WTC11 (cell line): ENCODE results near the gene MTNR1B. TPM values are rescaled to one million over a fixed set of nuclear protein-coding genes. Genes with fewer than 3 reads are reported as not detected.

Source experiments
- ATAC-seq: fragments of 200-7000 bp; cut with Tn5 transposase; 2 replicates; pipeline ENCODE4 v1.10.0; 2021; ENCODE audit warnings: mild to moderate bottlenecking, moderate library complexity
- CTCF ChIA-PET: fragments of 300-600 bp; sonication (Branson Sonifier 250); formaldehyde crosslinking; loops from one replicate; lab custom pipeline; 2021; ENCODE audit warnings: antibody characterized with exemption; lab: Charles Lee
- POLR2A ChIA-PET: fragments of 350-600 bp; sonication (Branson Sonifier 250); formaldehyde crosslinking; loops from one replicate; lab custom pipeline; 2021; ENCODE audit warnings: antibody characterized with exemption; lab: Charles Lee
- DNase-seq: peaks from one replicate; pipeline ENCODE4 v3.0.0; 2021; ENCODE audit warnings: low spot score
- H3K27ac Mint-ChIP-seq: 2 replicates; pipeline ENCODE4 v1.8.0; 2021; ENCODE audit warnings: mixed read lengths
- H3K27me3 Mint-ChIP-seq: 2 replicates; pipeline ENCODE4 v1.8.0; 2021; ENCODE audit warnings: low read depth, mild to moderate bottlenecking, moderate library complexity, mixed read lengths
- H3K36me3 Mint-ChIP-seq: 2 replicates; pipeline ENCODE4 v1.8.0; 2021; ENCODE audit warnings: mixed read lengths
- H3K4me1 Mint-ChIP-seq: 2 replicates; pipeline ENCODE4 v1.8.0; 2022; ENCODE audit warnings: mixed read lengths
- H3K4me3 Mint-ChIP-seq: 2 replicates; pipeline ENCODE4 v1.8.0; 2021; ENCODE audit warnings: mild to moderate bottlenecking, moderate library complexity, mixed read lengths
- H3K9me3 Mint-ChIP-seq: 2 replicates; pipeline ENCODE4 v1.8.0; 2021; ENCODE audit warnings: mixed read lengths
- ATF6 ChIP-seq: sonication (generic); formaldehyde crosslinking; IDR thresholded peaks from 2 replicates; pipeline ENCODE4 v1.8.1; 2023; ENCODE audit warnings: mild to moderate bottlenecking, missing genetic modification reagents
- CDX4 ChIP-seq: fragments of 250-450 bp; sonication (Bioruptor Pico); IDR thresholded peaks from 2 replicates; pipeline ENCODE4 v1.9.0; 2021; ENCODE audit warnings: moderate library complexity, mild to moderate bottlenecking, inconsistent platforms, borderline replicate concordance
- CREM ChIP-seq: sonication (generic); formaldehyde crosslinking; IDR thresholded peaks from 2 replicates; pipeline ENCODE4 v1.8.1; 2022; ENCODE audit warnings: mild to moderate bottlenecking, missing genetic modification reagents, moderate library complexity
- EMX1 ChIP-seq: fragments of 250-450 bp; sonication (Bioruptor Pico); IDR thresholded peaks from 2 replicates; pipeline ENCODE4 v1.8.0; 2021; ENCODE audit warnings: mild to moderate bottlenecking
- IRF2 ChIP-seq: sonication (generic); formaldehyde crosslinking; IDR thresholded peaks from 2 replicates; pipeline ENCODE4 v1.8.0; 2022; ENCODE audit warnings: low read depth, missing genetic modification reagents, borderline replicate concordance
- MAX ChIP-seq: sonication (generic); formaldehyde crosslinking; IDR thresholded peaks from 2 replicates; pipeline ENCODE4 v1.8.0; 2022; ENCODE audit warnings: mild to moderate bottlenecking, missing genetic modification reagents
- OVOL2 ChIP-seq: fragments of 250-450 bp; sonication (Bioruptor Pico); IDR thresholded peaks from 2 replicates; pipeline ENCODE4 v1.9.0; 2021; ENCODE audit warnings: mild to moderate bottlenecking, borderline replicate concordance
- PRDM15 ChIP-seq: sonication (generic); formaldehyde crosslinking; IDR thresholded peaks from 2 replicates; pipeline ENCODE4 v1.8.0; 2022; ENCODE audit warnings: missing genetic modification reagents
- PRRX2 ChIP-seq: fragments of 250-450 bp; sonication (Bioruptor Pico); IDR thresholded peaks from 2 replicates; pipeline ENCODE4 v1.8.0; 2021; ENCODE audit warnings: mild to moderate bottlenecking
- RELA ChIP-seq: sonication (generic); formaldehyde crosslinking; IDR thresholded peaks from 2 replicates; pipeline ENCODE4 v1.8.1; 2022; ENCODE audit warnings: missing genetic modification reagents, mild to moderate bottlenecking, borderline replicate concordance
- SMAD3 ChIP-seq: sonication (generic); formaldehyde crosslinking; IDR thresholded peaks from 2 replicates; pipeline ENCODE4 v1.8.0; 2022; ENCODE audit warnings: missing genetic modification reagents, mild to moderate bottlenecking, borderline replicate concordance
- SOX15 ChIP-seq: fragments of 250-450 bp; sonication (Bioruptor Pico); IDR thresholded peaks from 2 replicates; pipeline ENCODE4 v1.9.0; 2021; ENCODE audit warnings: mild to moderate bottlenecking
- USF2 ChIP-seq: sonication (generic); formaldehyde crosslinking; IDR thresholded peaks from 2 replicates; pipeline ENCODE4 v1.8.1; 2023; ENCODE audit warnings: mild to moderate bottlenecking, missing genetic modification reagents, moderate library complexity
- ZBTB21 ChIP-seq: sonication (generic); formaldehyde crosslinking; IDR thresholded peaks from 2 replicates; pipeline ENCODE4 v1.8.1; 2023; ENCODE audit warnings: mild to moderate bottlenecking, missing genetic modification reagents, borderline replicate concordance
- ZNF121 ChIP-seq: sonication (generic); formaldehyde crosslinking; IDR thresholded peaks from 2 replicates; pipeline ENCODE4 v1.8.0; 2023; ENCODE audit warnings: missing genetic modification reagents
- ZNF317 ChIP-seq: sonication (generic); formaldehyde crosslinking; IDR thresholded peaks from 2 replicates; pipeline ENCODE4 v1.8.1; 2023; ENCODE audit warnings: low read depth, mild to moderate bottlenecking, moderate library complexity, missing genetic modification reagents, borderline replicate concordance
- ZNF416 ChIP-seq: fragments of 250-450 bp; sonication (Bioruptor Pico); IDR thresholded peaks from 2 replicates; pipeline ENCODE4 v1.9.0; 2021; ENCODE audit warnings: mild to moderate bottlenecking, inconsistent platforms
- ZNF423 ChIP-seq: fragments of 250-450 bp; sonication (Bioruptor Pico); IDR thresholded peaks from 2 replicates; pipeline ENCODE4 v2.1.2; 2022; ENCODE audit warnings: mild to moderate bottlenecking, moderate library complexity
- ZNF512 ChIP-seq: sonication (generic); formaldehyde crosslinking; IDR thresholded peaks from 2 replicates; pipeline ENCODE4 v1.8.1; 2022; ENCODE audit warnings: missing genetic modification reagents, borderline replicate concordance
- ZNF532 ChIP-seq: fragments of 250-450 bp; sonication (Bioruptor Pico); IDR thresholded peaks from 2 replicates; pipeline ENCODE4 v1.9.0; 2021; ENCODE audit warnings: mild to moderate bottlenecking, borderline replicate concordance
- ZNF671 ChIP-seq: fragments of 250-450 bp; sonication (Bioruptor Pico); IDR thresholded peaks from 2 replicates; pipeline ENCODE4 v1.8.0; 2021; ENCODE audit warnings: mild to moderate bottlenecking
- total RNA-seq: library from RNA; stranded (reverse); gene quantifications from 3 replicates; pipeline ENCODE4 v1.2.3, GENCODE V29; 2021

The MTNR1B gene
- total RNA-seq, 1 experiment from 2014 or later, result not detected

GRCh38 chr11:93024369-93024768 is 54.9 kb downstream of the MTNR1B start:
- no peak for TF ChIP-seq USF2 (CRISPR knock-in tag)
- no peak for TF ChIP-seq PRDM15 (CRISPR knock-in tag)
- TF ChIP-seq EMX1 (CRISPR knock-in tag), result no peak
- no peak for TF ChIP-seq ZNF317 (CRISPR knock-in tag)
- no peak for TF ChIP-seq ZNF416
- TF ChIP-seq ZNF671 (CRISPR knock-in tag), result no peak
- TF ChIP-seq ZNF532 (CRISPR knock-in tag), result no peak
- no peak for TF ChIP-seq MAX
- no peak for TF ChIP-seq ATF6
- TF ChIP-seq SOX15 (CRISPR knock-in tag), result no peak
- no peak for TF ChIP-seq ZNF423 (CRISPR knock-in tag)
- no peak for TF ChIP-seq SMAD3
- H3K4me1 Mint-ChIP-seq, result peaks cover 6% of the 10 kb centered on the region
- no peak overlapping the region for H3K4me3 Mint-ChIP-seq
- H3K9me3 Mint-ChIP-seq, result peaks cover 6% of the 10 kb centered on the region
- ChIA-PET CTCF (no interaction called here), POLR2A (no interaction called here)
- H3K36me3 Mint-ChIP-seq, result no peaks in the 10 kb centered on the region
- H3K27ac Mint-ChIP-seq, result no peak overlapping the region
- DNase-seq (no peak), ATAC-seq (no peak)
- H3K27me3 Mint-ChIP-seq, result no peaks in the 10 kb centered on the region

- DNase-seq (no peak), ATAC-seq (no peak)
- H3K27me3 Mint-ChIP-seq, result no peaks in the 10 kb centered on the region
- H3K4me1 Mint-ChIP-seq, result peaks cover 3% of the 10 kb centered on the region
- no peak overlapping the region for H3K27ac Mint-ChIP-seq
- CTCF ChIA-PET, result no interaction called here
- TF ChIP-seq ZNF416, result no peak
- no peak for TF ChIP-seq IRF2 (CRISPR knock-in tag)
- no peak for TF ChIP-seq RELA (CRISPR knock-in tag)
- TF ChIP-seq ZNF121 (CRISPR knock-in tag), result no peak
- TF ChIP-seq PRRX2 (CRISPR knock-in tag), result no peak
- TF ChIP-seq ZNF423 (CRISPR knock-in tag), result no peak
- no peak for TF ChIP-seq OVOL2 (CRISPR knock-in tag)
- no peak for TF ChIP-seq ZNF512 (CRISPR knock-in tag)
- no peak for TF ChIP-seq ZBTB21 (CRISPR knock-in tag)
- TF ChIP-seq CDX4 (CRISPR knock-in tag), result no peak
- TF ChIP-seq CREM (CRISPR knock-in tag), result no peak
- peaks cover 6% of the 10 kb centered on the region for H3K9me3 Mint-ChIP-seq
- POLR2A ChIA-PET, result no interaction called here
- no peaks in the 10 kb centered on the region for H3K36me3 Mint-ChIP-seq
- no peak overlapping the region for H3K4me3 Mint-ChIP-seq
Measured at GRCh38 chr11:93025558-93026255, 56.3 kb downstream of the MTNR1B start.
